ENCODE data around the gene ITGB1BP2. TPM values are rescaled to one million over a fixed set of nuclear protein-coding genes. Genes with fewer than 3 reads are reported as not detected.
"Not testable (repeated sequence)": the region's sequence is repeated elsewhere in the genome, so short reads cannot be mapped to it uniquely, and the experiment has no call there.

ITGB1BP2 gene
- total RNA-seq, 4 donors from 2014 or later = 0.16 to 1.9 (median 0.21) TPM; not detected in 1

DNA sequence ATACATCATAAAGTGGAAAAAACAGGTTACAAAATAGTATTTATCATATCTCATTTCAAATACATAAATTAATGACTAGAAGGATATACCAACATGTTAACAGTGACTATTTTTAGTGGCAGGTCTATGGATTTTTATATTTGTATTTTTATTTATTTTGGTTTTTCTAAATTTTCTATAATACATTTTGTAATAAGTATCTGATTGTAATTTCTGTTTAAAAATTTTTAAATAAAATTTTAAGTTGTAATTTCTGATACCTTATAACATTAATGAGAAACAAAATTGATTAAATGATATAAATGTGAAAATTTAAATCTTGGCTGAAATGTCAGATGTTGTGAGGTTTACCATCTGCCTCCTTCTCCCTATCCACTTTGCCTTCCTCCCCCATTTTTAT is 15.6 kb upstream of the ITGB1BP2 start:
- no peak overlapping the region for H3K4me3 ChIP-seq (ENCODE audit: low read depth, poor library complexity, severe bottlenecking)
- DNase-seq (ENCODE audit: low spot score in 2 of 2) = no peak
- TF ChIP-seq, protein P1, sequence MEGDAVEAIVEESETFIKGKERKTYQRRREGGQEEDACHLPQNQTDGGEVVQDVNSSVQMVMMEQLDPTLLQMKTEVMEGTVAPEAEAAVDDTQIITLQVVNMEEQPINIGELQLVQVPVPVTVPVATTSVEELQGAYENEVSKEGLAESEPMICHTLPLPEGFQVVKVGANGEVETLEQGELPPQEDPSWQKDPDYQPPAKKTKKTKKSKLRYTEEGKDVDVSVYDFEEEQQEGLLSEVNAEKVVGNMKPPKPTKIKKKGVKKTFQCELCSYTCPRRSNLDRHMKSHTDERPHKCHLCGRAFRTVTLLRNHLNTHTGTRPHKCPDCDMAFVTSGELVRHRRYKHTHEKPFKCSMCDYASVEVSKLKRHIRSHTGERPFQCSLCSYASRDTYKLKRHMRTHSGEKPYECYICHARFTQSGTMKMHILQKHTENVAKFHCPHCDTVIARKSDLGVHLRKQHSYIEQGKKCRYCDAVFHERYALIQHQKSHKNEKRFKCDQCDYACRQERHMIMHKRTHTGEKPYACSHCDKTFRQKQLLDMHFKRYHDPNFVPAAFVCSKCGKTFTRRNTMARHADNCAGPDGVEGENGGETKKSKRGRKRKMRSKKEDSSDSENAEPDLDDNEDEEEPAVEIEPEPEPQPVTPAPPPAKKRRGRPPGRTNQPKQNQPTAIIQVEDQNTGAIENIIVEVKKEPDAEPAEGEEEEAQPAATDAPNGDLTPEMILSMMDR (IDR thresholded peaks at IDR 0.05) = no peak
- TF ChIP-seq POLR2A (IDR thresholded peaks at IDR 0.05) = no peak
- intact Hi-C loops (cut with DNase I; ENCODE audit: low total_unique reads) = no loop called here

DNA sequence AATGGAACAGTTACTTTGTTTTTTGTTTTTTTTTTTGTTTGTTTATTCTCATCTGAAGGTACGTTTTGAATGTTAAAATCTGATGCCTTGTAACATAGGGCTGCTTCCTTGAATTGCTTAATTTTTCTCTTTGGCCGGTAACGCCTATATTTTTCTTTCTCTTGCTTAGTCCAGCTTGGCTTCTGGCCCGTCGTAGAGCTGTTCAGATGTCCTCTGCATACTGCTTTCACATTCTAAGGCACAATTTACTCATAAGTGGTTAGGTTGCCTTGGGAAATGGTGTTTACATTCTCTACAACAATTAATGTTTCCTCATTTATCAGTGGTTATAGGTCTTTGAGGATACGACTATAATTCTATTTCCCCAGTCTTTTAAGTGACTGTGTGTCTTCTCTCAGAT is 10.2 kb upstream of the ITGB1BP2 start:
- 77 to 81% methylated on average over 6 of the region's 6 CpGs for WGBS, 2 donors
- TF ChIP-seq, protein P1 (IDR thresholded peaks at IDR 0.05) = no peak
- no peak for TF ChIP-seq POLR2A (IDR thresholded peaks at IDR 0.05)
- DNase-seq (ENCODE audit: low spot score in 2 of 2) = no peak
- intact Hi-C loops (cut with DNase I; ENCODE audit: low total_unique reads) = no loop called here
- no peak overlapping the region for H3K4me3 ChIP-seq (ENCODE audit: low read depth, poor library complexity, severe bottlenecking)

DNA sequence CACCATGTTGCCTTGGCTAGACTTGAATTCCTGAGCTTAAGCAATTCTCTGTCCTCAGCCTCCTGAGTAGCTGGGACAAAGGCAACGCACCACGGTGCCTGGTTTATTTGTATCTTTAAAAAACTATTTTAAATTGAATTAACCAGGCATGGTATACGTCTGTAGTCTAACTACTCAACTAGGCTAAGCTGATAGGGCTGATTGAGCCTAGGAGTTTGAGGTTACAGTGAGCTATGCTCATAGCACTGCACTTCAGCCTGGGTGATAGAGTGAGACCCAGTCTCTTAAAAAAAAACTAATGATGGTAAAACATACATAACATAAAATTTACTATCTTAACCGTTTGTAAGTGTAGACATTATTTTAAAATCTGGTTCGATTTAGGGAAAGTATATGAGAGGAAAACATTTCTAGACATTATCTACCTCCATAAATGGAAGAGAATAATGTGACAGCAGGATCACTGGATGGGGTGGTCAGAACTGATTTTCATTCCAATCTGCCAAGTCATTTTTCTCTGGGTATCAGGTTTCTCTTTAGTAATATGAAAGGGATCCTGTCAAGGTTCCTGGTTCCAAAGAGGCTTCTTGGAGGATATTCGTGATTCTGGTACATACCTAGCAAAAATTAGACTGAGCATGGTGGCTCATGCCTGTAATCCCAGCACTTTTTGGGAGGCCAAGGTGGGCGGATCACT is 8.7 kb upstream of the ITGB1BP2 start:
- DNase-seq (ENCODE audit: low spot score in 2 of 2) = no peak
- intact Hi-C loops (cut with DNase I; ENCODE audit: low total_unique reads) = no loop called here
- WGBS, 2 donors = 82 to 89% methylated on average over 7 of the region's 7 CpGs
- TF ChIP-seq POLR2A (IDR thresholded peaks at IDR 0.05) = no peak
- TF ChIP-seq, protein P1 (IDR thresholded peaks at IDR 0.05) = no peak
- H3K4me3 ChIP-seq (ENCODE audit: low read depth, poor library complexity, severe bottlenecking) = no peak overlapping the region

GRCh38 chrX:71296806-71297205 is 4.7 kb upstream of the ITGB1BP2 start:
- intact Hi-C loops (cut with DNase I; ENCODE audit: low total_unique reads) = no loop called here
- no peak overlapping the region for H3K4me3 ChIP-seq (ENCODE audit: low read depth, poor library complexity, severe bottlenecking)
- no peak for DNase-seq (ENCODE audit: low spot score in 2 of 2)
- 93 to 96% methylated on average over 6 of the region's 6 CpGs for WGBS, 2 donors
- TF ChIP-seq POLR2A (IDR thresholded peaks at IDR 0.05) = no peak

DNA sequence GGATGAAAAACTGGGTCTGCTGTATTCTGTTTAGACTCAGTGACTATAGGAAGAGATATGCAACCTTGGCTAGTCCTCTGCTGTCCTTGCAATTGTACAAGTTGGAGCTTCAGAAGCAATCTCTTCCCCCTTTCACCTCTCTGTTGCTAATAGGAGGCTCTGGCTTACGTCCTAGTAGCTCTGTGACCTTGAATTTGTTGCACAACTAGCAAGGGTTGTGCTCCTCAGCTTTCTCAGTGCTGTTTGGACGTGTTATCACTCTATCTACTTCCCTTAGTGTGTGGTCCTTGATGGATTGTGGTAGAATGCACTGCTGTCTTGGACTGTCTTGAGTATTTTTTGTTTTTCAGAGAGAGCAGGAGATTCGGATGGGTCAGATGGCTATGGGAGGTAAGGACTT is 3.4 kb upstream of the ITGB1BP2 start:
- DNase-seq (ENCODE audit: low spot score in 2 of 2) = no peak
- WGBS, 2 donors = 57 to 92% methylated on average over 3 of the region's 3 CpGs
- TF ChIP-seq, protein P1 (IDR thresholded peaks at IDR 0.05) = no peak
- no peak for TF ChIP-seq POLR2A (IDR thresholded peaks at IDR 0.05)
- H3K4me3 ChIP-seq (ENCODE audit: low read depth, poor library complexity, severe bottlenecking) = no peak overlapping the region
- intact Hi-C loops (cut with DNase I; ENCODE audit: low total_unique reads) = no loop called here

DNA sequence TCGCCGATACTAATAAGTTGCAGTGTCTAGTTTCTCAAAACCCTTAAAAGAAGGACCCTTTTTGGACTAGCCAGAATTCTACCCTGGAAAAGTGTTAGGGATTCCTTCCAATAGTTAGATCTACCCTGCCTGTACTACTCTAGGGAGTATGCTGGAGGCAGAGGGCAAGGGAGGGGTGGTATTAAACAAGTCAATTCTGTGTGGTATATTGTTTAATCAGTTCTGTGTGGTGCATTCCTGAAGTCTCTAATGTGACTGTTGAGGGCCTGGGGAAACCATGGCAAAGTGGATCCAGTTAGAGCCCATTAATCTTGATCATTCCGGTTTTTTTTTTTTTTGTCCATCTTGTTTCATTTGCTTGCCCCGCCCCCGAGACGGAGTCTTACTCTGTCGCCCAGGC is 1.5 kb upstream of the ITGB1BP2 start:
- WGBS, 2 donors = 81 to 85% methylated on average over 7 of the region's 7 CpGs
- DNase-seq (ENCODE audit: low spot score in 2 of 2); H3K4me3 ChIP-seq (ENCODE audit: low read depth, poor library complexity, severe bottlenecking); intact Hi-C loops (cut with DNase I; ENCODE audit: low total_unique reads): not testable (repeated sequence)

DNA sequence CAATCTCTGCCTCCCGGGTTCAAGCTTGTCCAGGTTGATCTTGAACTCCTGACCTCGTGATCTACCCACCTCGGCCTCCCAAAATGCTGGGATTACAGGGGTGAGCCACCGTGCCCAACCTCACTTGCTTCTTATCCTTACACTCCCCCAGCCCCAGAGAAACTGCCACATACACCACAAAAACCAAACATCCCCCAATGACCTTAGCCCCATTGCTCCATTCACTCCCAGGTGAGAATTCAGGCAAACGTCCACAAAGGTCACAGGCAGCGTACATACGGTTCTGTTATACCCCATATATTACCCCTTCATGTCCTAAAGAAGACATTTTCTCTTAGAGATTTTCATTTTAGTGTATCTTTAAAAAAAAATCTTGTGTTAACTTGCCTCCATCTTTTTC is 1.1 kb upstream of the ITGB1BP2 start:
- peak in 1 of 2 donors; percentile 72 for DNase-seq (ENCODE audit: low spot score in 2 of 2)
- H3K4me3 ChIP-seq (ENCODE audit: low read depth, poor library complexity, severe bottlenecking); intact Hi-C loops (cut with DNase I; ENCODE audit: low total_unique reads): not testable (repeated sequence)
- WGBS, 2 donors = 79 to 82% methylated on average over 7 of the region's 7 CpGs

All from lower leg skin (tissue), 4 donors.